Limb (tissue), 2 donors: Measurements from ENCODE around the gene CMSS1.

Source experiments
- DNase-seq, 2 donors: peaks; one replicate each; pipeline ENCODE4 v3.0.0-alpha.2; 2016; ENCODE audit errors: extremely low spot score in 2 of 2

CMSS1 gene

GRCh38 chr3:99958222-99958912 is 140.7 kb downstream of the CMSS1 start:
- DNase-seq = no peak

- no peak for DNase-seq
Measured at GRCh38 chr3:99960123-99960878, 142.6 kb downstream of the CMSS1 start.

- peak in 1 of 2 donors; percentile 62 for DNase-seq
Measured at GRCh38 chr3:99960941-99961340, 143.3 kb downstream of the CMSS1 start.

- DNase-seq = no peak
Measured at GRCh38 chr3:99961756-99962515, 144.3 kb downstream of the CMSS1 start.

- no peak for DNase-seq
Measured at GRCh38 chr3:99962703-99963102, 145.0 kb downstream of the CMSS1 start.

GRCh38 chr3:99965077-99965476 is 147.4 kb downstream of the CMSS1 start:
- no peak for DNase-seq

GRCh38 chr3:99965681-99966408 is 148.2 kb downstream of the CMSS1 start:
- DNase-seq = no peak

- DNase-seq = peak in 1 of 2 donors; percentile 61
Measured at GRCh38 chr3:99966662-99967416, 149.2 kb downstream of the CMSS1 start.

- DNase-seq = no peak
Measured at GRCh38 chr3:99967796-99968195, 150.1 kb downstream of the CMSS1 start.

- no peak for DNase-seq
Measured at GRCh38 chr3:99969136-99969535, 151.5 kb downstream of the CMSS1 start.

GRCh38 chr3:99970198-99970597 is 152.5 kb downstream of the CMSS1 start:
- DNase-seq = no peak

GRCh38 chr3:99971761-99972160 is 154.1 kb downstream of the CMSS1 start:
- no peak for DNase-seq

- DNase-seq = peak in 1 of 2 donors; percentile 36
Measured at GRCh38 chr3:99972380-99973104, 154.9 kb downstream of the CMSS1 start.

- no peak for DNase-seq
Measured at GRCh38 chr3:99974989-99975388, 157.3 kb downstream of the CMSS1 start.

- no peak for DNase-seq
Measured at GRCh38 chr3:99976584-99976983, 158.9 kb downstream of the CMSS1 start.

GRCh38 chr3:99978221-99978620 is 160.6 kb downstream of the CMSS1 start:
- no peak for DNase-seq

GRCh38 chr3:99980606-99981005 is 162.9 kb downstream of the CMSS1 start:
- no peak for DNase-seq

GRCh38 chr3:99981138-99981537 is 163.5 kb downstream of the CMSS1 start:
- DNase-seq = no peak

- DNase-seq = no peak
Measured at GRCh38 chr3:99982650-99983049, 165.0 kb downstream of the CMSS1 start.

GRCh38 chr3:99984139-99984538 is 166.5 kb downstream of the CMSS1 start:
- no peak for DNase-seq
